ENCODE measurements around the gene APOC3. TPM values are rescaled to one million over a fixed set of nuclear protein-coding genes. Genes with fewer than 3 reads are reported as not detected.
A peak's percentile ranks its signal among the peaks of the same experiment; 100 is the strongest.

Gene APOC3
- total and polyA plus RNA-seq, 2 experiments from 2014 or later: 2,125 to 2,309 TPM

- Histone ChIP-seq H3K79me2 (no peaks in the 10 kb centered on the region), H3K9me3 (ENCODE audit: low read depth) (no peaks in the 10 kb centered on the region), H3K4me1 (ENCODE audit: insufficient read depth) (peaks cover 22% of the 10 kb centered on the region), H3K4me2 (peak within 1 kb of the TSS; percentile 33), H3K4me3 (no peak within 1 kb of the TSS), H2AFZ (peak within 1 kb of the TSS; percentile 26), H3K27me3 (no peaks in the 10 kb centered on the region), H3K27ac (peak within 1 kb of the TSS; percentile 68), H3K9me2 (replicated peaks; ENCODE audit: insufficient read depth) (no peaks in the 10 kb centered on the region), H3K36me3 (replicated peaks; ENCODE audit: insufficient read depth, low read depth) (no peaks in the 10 kb centered on the region), H4K20me1 (ENCODE audit: insufficient read depth, poor library complexity, severe bottlenecking) (no peaks in the 10 kb centered on the region)
- no peak for DNase-seq (ENCODE audit: low spot score)
- 62% methylated on average over 16 of the region's 16 CpGs for WGBS (ENCODE audit: low lambda C conversion rate, missing lambda C conversion rate)
- TF ChIP-seq CTCF (IDR thresholded peaks at IDR 0.05; ENCODE audit: poor library complexity): no peak
- TF ChIP-seq EZH2phosphoT487 (IDR thresholded peaks at IDR 0.05; ENCODE audit: low read depth, severe bottlenecking, unreplicated experiment): no peak
- TF ChIP-seq EZH2 (IDR thresholded peaks at IDR 0.05; ENCODE audit: borderline replicate concordance): no peak
Measured at GRCh38 chr11:116823031-116823843, 6.5 kb upstream of the APOC3 start, which contains the start of gene APOA4. Gene APOA4, minus strand, starts transcription at chr11:116823304. Its CDS starts 113 bp downstream, at chr11:116823191.

DNA sequence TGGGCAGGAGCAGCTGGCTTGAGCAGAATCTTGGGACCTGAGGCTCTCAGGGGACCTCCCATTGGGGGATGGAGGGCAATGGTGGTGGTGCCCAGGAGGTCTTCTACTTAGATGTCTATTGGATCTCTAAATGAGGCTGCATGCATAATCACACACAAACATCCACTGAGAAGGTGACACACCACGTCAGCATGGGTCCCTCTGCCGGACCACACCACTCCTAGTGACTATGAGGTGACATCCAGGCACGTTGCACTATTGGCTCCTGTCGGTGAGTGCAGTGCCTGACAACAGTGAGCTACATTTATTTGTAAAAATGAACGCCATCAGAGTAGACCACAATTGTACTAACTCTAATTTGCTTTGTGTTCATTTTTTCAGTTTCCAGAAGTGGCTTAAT, 4.3 kb upstream of the APOC3 start:
- Histone ChIP-seq H3K36me3 (replicated peaks; ENCODE audit: insufficient read depth, low read depth) (no peaks in the 10 kb centered on the region), H3K79me2 (no peaks in the 10 kb centered on the region), H3K4me2 (no peak overlapping the region), H3K9me2 (replicated peaks; ENCODE audit: insufficient read depth) (no peaks in the 10 kb centered on the region), H3K9me3 (ENCODE audit: low read depth) (no peaks in the 10 kb centered on the region), H3K27ac (no peak overlapping the region), H3K27me3 (no peaks in the 10 kb centered on the region), H2AFZ (no peak overlapping the region), H3K4me3 (no peak overlapping the region), H4K20me1 (ENCODE audit: insufficient read depth, poor library complexity, severe bottlenecking) (no peaks in the 10 kb centered on the region), H3K4me1 (ENCODE audit: insufficient read depth) (peaks cover 42% of the 10 kb centered on the region)
- DNase-seq (ENCODE audit: low spot score): no peak
- WGBS (ENCODE audit: low lambda C conversion rate, missing lambda C conversion rate): 79% methylated on average over 5 of the region's 5 CpGs
- TF ChIP-seq EZH2phosphoT487 (IDR thresholded peaks at IDR 0.05; ENCODE audit: low read depth, severe bottlenecking, unreplicated experiment) (no peak), EZH2 (IDR thresholded peaks at IDR 0.05; ENCODE audit: borderline replicate concordance) (no peak), CTCF (IDR thresholded peaks at IDR 0.05; ENCODE audit: poor library complexity) (no peak)

DNA sequence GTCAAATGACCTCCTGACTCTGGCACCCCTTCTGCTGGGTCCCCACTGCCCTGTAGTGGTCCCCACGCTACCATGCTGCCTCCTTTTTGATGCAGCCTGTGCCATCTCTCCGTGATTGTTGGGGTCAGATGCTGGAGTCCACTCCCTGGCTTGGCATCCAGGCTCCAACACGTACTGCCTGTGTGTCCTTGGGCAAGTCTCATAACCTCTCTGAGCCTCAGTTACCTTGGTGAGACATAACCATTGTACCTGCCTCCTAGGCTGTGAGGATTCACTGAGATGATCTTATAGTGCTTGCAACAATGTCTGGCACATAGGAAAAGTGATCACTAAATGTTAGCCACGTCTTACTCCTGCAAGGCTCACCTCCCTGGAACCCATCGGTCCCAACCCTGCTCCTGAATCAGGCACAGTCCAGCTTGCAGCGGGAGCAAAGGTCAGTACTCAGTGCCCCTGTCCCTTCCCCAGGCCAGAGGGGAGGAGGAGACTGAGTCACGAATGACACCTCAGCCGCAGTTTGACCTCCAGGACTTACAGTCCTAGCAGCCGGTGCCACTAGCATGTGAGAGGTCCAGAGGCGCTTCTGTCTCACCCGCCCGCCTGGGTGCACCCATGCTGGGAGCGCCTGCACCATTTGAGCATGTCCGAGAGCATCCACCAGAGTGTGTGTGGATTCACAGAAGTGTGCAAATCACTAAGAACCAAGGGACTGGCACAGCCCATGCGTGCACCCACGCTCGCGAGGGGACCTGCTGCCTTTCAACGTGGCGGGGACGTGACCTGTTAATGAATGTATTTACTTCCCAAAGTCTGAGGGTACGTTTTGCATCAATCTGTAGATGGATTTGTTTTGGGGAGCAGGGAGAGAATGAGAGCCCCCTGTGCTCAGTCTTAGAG, 3.6 kb upstream of the APOC3 start:
- Histone ChIP-seq H3K27ac (peak overlapping the region; percentile 95), H3K9me3 (ENCODE audit: low read depth) (no peaks in the 10 kb centered on the region), H3K27me3 (no peaks in the 10 kb centered on the region), H3K4me3 (no peak overlapping the region), H3K79me2 (no peaks in the 10 kb centered on the region), H3K4me1 (ENCODE audit: insufficient read depth) (peaks cover 42% of the 10 kb centered on the region), H3K9me2 (replicated peaks; ENCODE audit: insufficient read depth) (no peaks in the 10 kb centered on the region), H2AFZ (no peak overlapping the region), H3K36me3 (replicated peaks; ENCODE audit: insufficient read depth, low read depth) (no peaks in the 10 kb centered on the region), H3K4me2 (no peak overlapping the region), H4K20me1 (ENCODE audit: insufficient read depth, poor library complexity, severe bottlenecking) (no peaks in the 10 kb centered on the region)
- TF ChIP-seq CTCF (IDR thresholded peaks at IDR 0.05; ENCODE audit: poor library complexity) (no peak), EZH2phosphoT487 (IDR thresholded peaks at IDR 0.05; ENCODE audit: low read depth, severe bottlenecking, unreplicated experiment) (no peak), EZH2 (IDR thresholded peaks at IDR 0.05; ENCODE audit: borderline replicate concordance) (no peak)
- whole genome bisulfite sequencing (ENCODE audit: low lambda C conversion rate, missing lambda C conversion rate): 75% methylated on average over 22 of the region's 22 CpGs
- no peak for DNase-seq (ENCODE audit: low spot score)
